SIG-M5 treated with dmso at 0.1 percent for 504 hours (cell line): Measurements from ENCODE around the gene HCN1.

Experiments
- DNase-seq: peaks from one replicate; lab custom pipeline; 2025; ENCODE audit not compliant: unreplicated experiment; lab: John Stamatoyannopoulos, UW

HCN1 gene

GRCh38 chr5:45696206-45696836 is at the start of gene HCN1:
Gene HCN1, minus strand, starts transcription at chr5:45696380.
- DNase-seq: no peak

- DNase-seq: no peak
Measured at GRCh38 chr5:45741110-45741509, 44.9 kb upstream of the HCN1 start.

- DNase-seq: no peak
Measured at GRCh38 chr5:45737153-45737552, 41.0 kb upstream of the HCN1 start.

GRCh38 chr5:45725537-45725936 is 29.4 kb upstream of the HCN1 start:
- DNase-seq: no peak

- DNase-seq: no peak
Measured at GRCh38 chr5:45697201-45697600, 1.0 kb upstream of the HCN1 start.

GRCh38 chr5:45695804-45696156 is 400 bp downstream of the HCN1 start:
- no peak for DNase-seq

GRCh38 chr5:45694971-45695803 is 993 bp downstream of the HCN1 start:
- DNase-seq: no peak

GRCh38 chr5:45694255-45694814 is 1.8 kb downstream of the HCN1 start:
- DNase-seq: no peak

GRCh38 chr5:45692481-45692880 is 3.7 kb downstream of the HCN1 start:
- DNase-seq: no peak

- DNase-seq: no peak
Measured at GRCh38 chr5:45691656-45692055, 4.5 kb downstream of the HCN1 start.

GRCh38 chr5:45687701-45688100 is 8.5 kb downstream of the HCN1 start:
- DNase-seq: no peak

- no peak for DNase-seq
Measured at GRCh38 chr5:45686620-45687019, 9.6 kb downstream of the HCN1 start.

GRCh38 chr5:45684118-45684517 is 12.1 kb downstream of the HCN1 start:
- no peak for DNase-seq

GRCh38 chr5:45680950-45681349 is 15.2 kb downstream of the HCN1 start:
- no peak for DNase-seq

GRCh38 chr5:45677524-45677923 is 18.7 kb downstream of the HCN1 start:
- DNase-seq: no peak

- no peak for DNase-seq
Measured at GRCh38 chr5:45672271-45672670, 23.9 kb downstream of the HCN1 start.

- DNase-seq: no peak
Measured at GRCh38 chr5:45648744-45649143, 47.4 kb downstream of the HCN1 start.

- no peak for DNase-seq
Measured at GRCh38 chr5:45643056-45643455, 53.1 kb downstream of the HCN1 start.

GRCh38 chr5:45642370-45642769 is 53.8 kb downstream of the HCN1 start:
- no peak for DNase-seq

- peak; percentile 10 for DNase-seq
Measured at GRCh38 chr5:45639040-45639439, 57.1 kb downstream of the HCN1 start.

GRCh38 chr5:45627076-45627656 is 69.0 kb downstream of the HCN1 start:
- no peak for DNase-seq

- DNase-seq: no peak
Measured at GRCh38 chr5:45623832-45624231, 72.3 kb downstream of the HCN1 start.
